CD4-positive, CD25-positive, alpha-beta regulatory T cell (primary cell): Measurements from ENCODE around the gene GARRE1. TPM values are rescaled to one million over a fixed set of nuclear protein-coding genes. Genes with fewer than 3 reads are reported as not detected.
"Not testable (repeated sequence)": the region's sequence is repeated elsewhere in the genome, so short reads cannot be mapped to it uniquely, and the experiment has no call there.

Source experiments
- ATAC-seq, 2 donors: fragments of 150-1000 bp; cut with Tn5 transposase; one replicate each; pipeline ENCODE4 v1.10.0; 2021; ENCODE audit warnings: low read depth in 2 of 2, moderate number of reproducible peaks in 2 of 2, moderate library complexity in 1 of 2
- DNase-seq, 3 donors: peaks; one replicate each; pipeline versions ENCODE4 v3.0.0 to v3.0.0-alpha.2; 2012 to 2022; ENCODE audit warnings: mixed read lengths in 1 of 3
- H3K27ac ChIP-seq: one replicate; pipeline ENCODE4 v1.7.0; 2013; ENCODE audit warnings: mild to moderate bottlenecking, low read length; ENCODE audit not compliant: insufficient read depth, poor library complexity, severe bottlenecking
- H3K27me3 ChIP-seq: one replicate; pipeline ENCODE4 v1.7.0; 2013; ENCODE audit warnings: low read length; ENCODE audit not compliant: control insufficient read depth, insufficient read depth
- H3K36me3 ChIP-seq: one replicate; pipeline ENCODE4 v1.7.0; 2013; ENCODE audit warnings: mild to moderate bottlenecking, low read length, moderate library complexity; ENCODE audit not compliant: control insufficient read depth, insufficient read depth
- H3K4me1 ChIP-seq: 2 replicates; pipeline ENCODE4 v1.7.0; 2013; ENCODE audit warnings: mild to moderate bottlenecking, low read length; ENCODE audit not compliant: insufficient read depth, control insufficient read depth, poor library complexity, severe bottlenecking
- H3K4me3 ChIP-seq: one replicate; pipeline ENCODE4 v1.7.0; 2013; ENCODE audit warnings: low read depth, mild to moderate bottlenecking, low read length, moderate library complexity
- H3K9me3 ChIP-seq, 2 experiments: 1 replicate in 1 of 2; 2 replicates in 1 of 2; pipeline ENCODE4 v1.7.0; 2013; ENCODE audit warnings: low read length in 2 of 2, mild to moderate bottlenecking in 1 of 2, moderate library complexity in 1 of 2; ENCODE audit not compliant: control insufficient read depth in 2 of 2
- H3K27ac Mint-ChIP-seq, 3 donors: one replicate each; pipeline ENCODE4 v1.8.0; 2020 to 2022; ENCODE audit warnings: mild to moderate bottlenecking in 3 of 3, mixed read lengths in 3 of 3, moderate library complexity in 2 of 3
- H3K27me3 Mint-ChIP-seq: one replicate; pipeline ENCODE4 v1.8.0; 2022; ENCODE audit warnings: mild to moderate bottlenecking, mixed read lengths
- H3K36me3 Mint-ChIP-seq: one replicate; pipeline ENCODE4 v1.8.0; 2020; ENCODE audit warnings: mixed read lengths
- H3K4me1 Mint-ChIP-seq, 4 donors: one replicate each; pipeline ENCODE4 v1.8.0; 2020 to 2022; ENCODE audit warnings: mixed read lengths in 4 of 4, mild to moderate bottlenecking in 1 of 4
- H3K4me3 Mint-ChIP-seq, 4 donors: one replicate each; pipeline ENCODE4 v1.8.0; 2020 to 2022; ENCODE audit warnings: mild to moderate bottlenecking in 4 of 4, mixed read lengths in 4 of 4, moderate library complexity in 3 of 4
- H3K9me3 Mint-ChIP-seq, 7 donors: one replicate each; pipeline ENCODE4 v1.8.0; 2020 to 2022; ENCODE audit warnings: mixed read lengths in 7 of 7, mild to moderate bottlenecking in 3 of 7, moderate library complexity in 2 of 7
- polyA plus RNA-seq, 4 donors: library from polyadenylated mRNA; unstranded; fragments of 300-500 nt; fragmentation: Illumina TruSeq; gene quantifications; one replicate each; pipeline ENCODE4 v1.2.3, GENCODE V29; 2021
- total RNA-seq: library from RNA; stranded (reverse); gene quantifications from one replicate; pipeline ENCODE4 v1.2.3, GENCODE V29; 2022

GARRE1 gene
- total and polyA plus RNA-seq, 5 donors from 2014 or later, result 3.2 to 47.4 (median 5.1) TPM

DNA sequence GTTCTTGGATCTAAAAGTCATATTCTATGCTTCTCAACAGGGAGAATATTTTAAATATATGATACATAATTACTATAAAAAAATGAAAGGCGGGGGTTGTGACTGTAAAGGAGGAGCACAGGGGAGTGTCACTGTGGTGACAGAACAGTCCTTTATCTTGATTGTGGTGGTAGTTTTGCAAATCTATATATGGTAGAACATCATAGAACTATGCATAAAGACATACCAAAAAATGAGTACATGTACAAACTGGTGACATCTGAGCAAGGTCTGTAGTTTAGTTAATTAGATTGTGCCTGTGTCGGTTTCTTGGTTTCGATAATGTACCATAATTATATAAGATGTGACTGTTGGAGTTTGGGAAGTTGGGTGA is 38.7 kb upstream of the GARRE1 start:
- no peak overlapping the region for H3K4me3 ChIP-seq
- DNase-seq (no peak), ATAC-seq (no peak)
- no peaks in the 10 kb centered on the region for H3K27me3 Mint-ChIP-seq
- H3K4me3 Mint-ChIP-seq, result no peak overlapping the region
- peaks cover 16% of the 10 kb centered on the region for H3K4me1 ChIP-seq
- no peaks in the 10 kb centered on the region for H3K9me3 ChIP-seq
- H3K36me3 Mint-ChIP-seq, result peaks cover 30% of the 10 kb centered on the region
- H3K4me1 Mint-ChIP-seq, result peaks cover 17 to 60% (median 31%) of the 10 kb centered on the region in 4 donors
- no peaks in the 10 kb centered on the region for H3K9me3 Mint-ChIP-seq
- no peak overlapping the region for H3K27ac ChIP-seq
- H3K27me3 ChIP-seq, result no peaks in the 10 kb centered on the region
- H3K27ac Mint-ChIP-seq, result no peak overlapping the region
- peaks cover 61% of the 10 kb centered on the region for H3K36me3 ChIP-seq

DNA sequence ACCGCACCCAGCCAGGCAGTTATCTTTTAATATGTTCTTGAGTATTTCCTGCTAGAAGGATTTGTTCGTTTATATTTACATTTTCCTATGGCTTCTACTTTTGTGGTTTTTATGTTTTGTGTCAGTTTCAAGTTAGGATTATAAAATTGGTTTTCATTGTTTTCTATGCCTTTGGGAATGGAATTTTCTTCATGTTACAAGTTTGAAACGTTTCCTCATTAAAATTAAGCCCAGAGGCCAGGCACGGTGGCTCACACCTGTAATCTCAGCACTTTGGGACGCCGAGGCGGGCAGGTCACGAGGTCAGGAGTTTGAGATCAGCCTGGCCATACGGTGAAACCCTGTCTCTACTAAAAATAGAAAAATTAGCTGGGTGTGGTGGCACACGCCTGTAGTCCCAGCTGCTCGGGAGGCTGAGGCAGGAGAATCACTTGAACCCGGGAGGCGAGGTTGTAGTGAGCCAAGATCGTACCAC is 37.6 kb upstream of the GARRE1 start:
- H3K4me1 Mint-ChIP-seq, result peaks cover 18 to 61% (median 36%) of the 10 kb centered on the region in 4 donors
- not testable (repeated sequence) for H3K27ac Mint-ChIP-seq, H3K9me3 Mint-ChIP-seq, H3K4me3 ChIP-seq, DNase-seq, H3K27me3 ChIP-seq, H3K27ac ChIP-seq, H3K9me3 ChIP-seq, ATAC-seq, H3K4me3 Mint-ChIP-seq, H3K27me3 Mint-ChIP-seq
- Histone ChIP-seq H3K4me1 (peaks cover 16% of the 10 kb centered on the region), H3K36me3 (peaks cover 64% of the 10 kb centered on the region)
- H3K36me3 Mint-ChIP-seq, result peaks cover 35% of the 10 kb centered on the region

DNA sequence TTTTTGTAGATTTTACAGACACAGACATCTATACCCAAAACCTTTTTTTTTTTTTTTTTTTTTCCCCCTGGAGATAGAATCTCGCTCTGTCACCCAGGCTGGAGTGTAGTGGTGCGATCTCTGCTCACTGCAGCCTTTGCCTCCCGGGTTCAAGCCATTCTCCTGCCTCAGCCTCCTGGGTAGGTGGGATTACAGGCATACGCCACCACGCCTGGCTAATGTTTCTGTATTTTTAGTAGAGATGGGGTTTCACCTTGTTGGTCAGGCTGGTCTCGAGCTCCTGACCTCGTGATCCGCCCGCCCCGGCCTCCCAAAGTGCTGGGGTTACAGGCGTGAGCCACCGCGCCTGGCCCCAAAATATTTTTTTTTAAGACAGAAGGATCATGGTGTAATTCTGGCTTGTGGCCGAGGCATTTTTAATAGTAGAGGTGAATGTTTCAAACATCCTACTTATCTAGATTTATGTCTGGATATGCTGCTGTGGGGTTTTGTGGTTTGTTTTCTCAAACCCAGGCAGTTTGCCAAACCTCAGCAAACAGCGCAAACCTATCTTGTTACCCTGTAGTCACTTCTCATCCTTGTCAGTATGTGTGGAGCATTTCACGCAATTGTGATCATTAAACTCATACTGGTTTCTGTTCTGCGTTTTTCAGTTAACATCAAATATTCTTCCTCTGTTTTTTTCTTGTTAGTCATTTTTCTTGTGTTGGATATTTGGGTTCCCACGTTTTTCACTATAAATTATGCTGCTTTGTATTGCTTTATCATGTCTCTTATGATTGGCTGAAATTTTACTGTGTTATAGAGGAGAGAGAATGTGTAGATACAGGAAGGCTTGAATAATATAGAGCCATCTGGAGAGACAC is 36.2 kb upstream of the GARRE1 start:
- peaks cover 18 to 61% (median 35%) of the 10 kb centered on the region in 4 donors for H3K4me1 Mint-ChIP-seq
- H3K4me3 Mint-ChIP-seq, result peak overlapping the region; percentile 25 to 63 (median 33)
- H3K36me3 Mint-ChIP-seq, result peaks cover 37% of the 10 kb centered on the region
- Histone ChIP-seq H3K27ac (peak overlapping the region; percentile 34), H3K4me1 (peaks cover 16% of the 10 kb centered on the region), H3K36me3 (peaks cover 65% of the 10 kb centered on the region), H3K9me3 (no peaks in the 10 kb centered on the region), H3K4me3 (peak overlapping the region; percentile 1), H3K27me3 (no peaks in the 10 kb centered on the region)
- no peaks in the 10 kb centered on the region for H3K9me3 Mint-ChIP-seq
- H3K27me3 Mint-ChIP-seq, result no peaks in the 10 kb centered on the region
- ATAC-seq (peak; percentile 78 to 86), DNase-seq (peak; percentile 34 to 76 (median 65))
- H3K27ac Mint-ChIP-seq, result peak overlapping the region; percentile 4 to 57 (median 10)

DNA sequence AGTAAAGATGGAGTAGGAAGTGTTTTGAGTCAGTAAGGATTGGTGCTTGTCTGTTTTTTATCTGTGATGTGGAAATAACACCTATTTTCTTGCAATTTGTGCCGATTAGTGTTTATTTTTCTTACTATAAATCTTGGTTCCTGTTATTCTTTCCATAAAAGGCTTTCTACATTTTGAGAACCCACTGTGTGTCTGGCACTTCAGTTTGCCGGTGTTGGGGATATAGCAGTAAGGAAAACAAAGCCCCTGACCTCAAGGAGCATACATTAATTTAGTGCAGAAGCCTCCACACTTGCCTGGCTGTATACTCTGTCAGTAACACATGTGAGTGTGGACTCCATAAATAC is 35.6 kb upstream of the GARRE1 start:
- H3K36me3 Mint-ChIP-seq, result peaks cover 41% of the 10 kb centered on the region

DNA sequence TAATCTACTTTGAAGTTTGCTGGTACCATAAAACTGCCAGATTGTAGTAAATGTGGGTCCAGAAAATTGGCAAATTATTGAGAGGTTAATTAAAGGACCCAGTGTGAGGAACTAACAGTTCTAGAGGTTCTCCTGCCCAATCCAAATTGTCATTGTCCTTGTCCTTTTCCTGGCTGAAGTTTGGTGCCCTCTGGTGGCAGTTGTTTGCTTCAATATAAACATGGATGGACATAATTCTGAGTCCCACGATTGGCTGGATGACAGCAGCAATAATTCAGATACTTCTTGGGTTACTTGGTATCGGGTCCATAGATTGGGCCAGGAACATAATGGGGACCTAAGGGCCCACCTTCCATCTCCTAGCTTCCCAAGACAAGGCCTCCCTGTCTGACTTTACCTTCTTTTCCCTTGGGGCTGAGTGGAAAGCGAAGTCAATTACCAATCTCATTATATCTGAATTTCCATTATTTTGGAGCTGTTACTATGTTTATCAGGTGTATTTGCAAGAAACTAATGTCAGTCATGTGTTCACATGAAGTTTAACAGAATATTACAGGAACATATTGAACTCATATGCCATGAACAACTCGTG is 33.8 kb upstream of the GARRE1 start:
- H3K4me3 Mint-ChIP-seq, result no peak overlapping the region
- Histone ChIP-seq H3K27me3 (no peaks in the 10 kb centered on the region), H3K27ac (no peak overlapping the region), H3K4me1 (peaks cover 29% of the 10 kb centered on the region), H3K36me3 (peaks cover 64% of the 10 kb centered on the region), H3K9me3 (no peaks in the 10 kb centered on the region), H3K4me3 (no peak overlapping the region)
- no peaks in the 10 kb centered on the region for H3K9me3 Mint-ChIP-seq
- peaks cover 27 to 60% (median 49%) of the 10 kb centered on the region in 4 donors for H3K4me1 Mint-ChIP-seq
- DNase-seq (peak; percentile 43 to 73 (median 47)), ATAC-seq (no peak)
- H3K36me3 Mint-ChIP-seq, result peaks cover 49% of the 10 kb centered on the region
- peak overlapping the region in 2 of 3 donors; percentile 14 to 32 for H3K27ac Mint-ChIP-seq
- no peaks in the 10 kb centered on the region for H3K27me3 Mint-ChIP-seq

More for the DNA sequence above, 35.6 kb upstream of the GARRE1 start:
- Histone ChIP-seq H3K4me1 (peaks cover 16% of the 10 kb centered on the region), H3K27ac (no peak overlapping the region), H3K36me3 (peaks cover 67% of the 10 kb centered on the region), H3K9me3 (no peaks in the 10 kb centered on the region), H3K4me3 (peak overlapping the region; percentile 1), H3K27me3 (no peaks in the 10 kb centered on the region)
- no peaks in the 10 kb centered on the region for H3K9me3 Mint-ChIP-seq
- no peak for DNase-seq
- no peak for ATAC-seq
- H3K4me3 Mint-ChIP-seq, result peak overlapping the region; percentile 25 to 63 (median 33)
- H3K27me3 Mint-ChIP-seq, result no peaks in the 10 kb centered on the region
- peaks cover 18 to 55% (median 39%) of the 10 kb centered on the region in 4 donors for H3K4me1 Mint-ChIP-seq
- peak overlapping the region in 2 of 3 donors; percentile 4 to 34 for H3K27ac Mint-ChIP-seq

DNA sequence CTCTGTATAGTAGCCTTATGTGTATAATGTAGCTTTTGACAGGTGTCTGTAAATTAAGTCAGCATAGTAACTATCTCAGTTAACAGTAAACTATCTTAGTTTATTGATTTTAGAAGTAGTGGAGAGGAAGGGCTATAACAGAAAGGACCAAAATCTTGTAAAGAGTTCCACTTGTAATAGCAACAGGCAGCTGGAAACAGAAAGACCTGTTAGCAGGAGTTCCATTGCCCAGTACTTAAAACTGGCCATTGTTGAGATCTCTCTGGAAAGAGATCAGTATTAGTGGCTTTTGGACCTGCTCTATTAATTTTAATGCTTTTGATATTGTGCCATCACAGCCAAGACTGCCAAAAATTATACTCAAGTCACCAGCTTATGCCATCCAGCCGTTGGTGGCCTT is 32.0 kb upstream of the GARRE1 start:
- ATAC-seq (no peak), DNase-seq (no peak)
- Histone ChIP-seq H3K9me3 (no peaks in the 10 kb centered on the region), H3K27ac (peak overlapping the region; percentile 16), H3K27me3 (no peaks in the 10 kb centered on the region), H3K4me3 (no peak overlapping the region), H3K36me3 (peaks cover 75% of the 10 kb centered on the region), H3K4me1 (peaks cover 39% of the 10 kb centered on the region)
- Mint-ChIP-seq H3K27ac (peak overlapping the region in 1 of 3 donors; percentile 38), H3K4me3 (no peak overlapping the region), H3K27me3 (no peaks in the 10 kb centered on the region), H3K9me3 (no peaks in the 10 kb centered on the region), H3K4me1 (peaks cover 35 to 66% (median 54%) of the 10 kb centered on the region in 4 donors), H3K36me3 (peaks cover 50% of the 10 kb centered on the region)

DNA sequence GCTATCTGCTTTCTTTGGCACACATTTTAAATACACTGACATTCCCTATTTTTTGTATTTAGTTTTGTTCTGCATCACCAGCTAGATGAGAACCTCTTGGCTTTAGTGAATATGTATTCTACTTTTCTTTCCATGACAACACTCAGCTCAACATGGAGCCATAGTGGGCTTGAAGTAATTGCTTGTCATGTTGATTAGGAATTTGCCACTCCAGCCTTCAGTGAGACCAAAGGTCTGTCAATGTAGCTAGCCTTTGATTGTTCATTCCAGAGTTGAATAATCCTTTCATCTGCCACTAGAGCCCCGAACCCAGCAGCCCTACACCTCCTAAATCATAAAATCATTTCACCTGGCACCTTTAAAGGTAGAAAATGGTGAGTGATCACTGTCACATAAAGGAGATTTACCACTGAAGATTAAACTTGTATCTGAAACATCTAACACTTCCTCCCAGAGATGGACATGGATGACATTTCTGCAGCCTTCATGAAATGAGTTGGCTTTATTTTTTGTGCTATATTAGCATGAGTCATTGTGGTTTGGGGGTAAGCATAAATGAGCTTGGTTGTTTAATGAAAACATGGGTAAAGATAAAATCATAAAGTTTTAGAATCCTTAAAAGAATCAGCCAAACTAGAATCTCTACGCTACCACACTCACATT is 29.2 kb upstream of the GARRE1 start:
- Mint-ChIP-seq H3K27ac (peak overlapping the region; percentile 20 to 66 (median 53)), H3K9me3 (no peaks in the 10 kb centered on the region), H3K36me3 (peaks cover 59% of the 10 kb centered on the region), H3K4me1 (peaks cover 23 to 44% (median 40%) of the 10 kb centered on the region in 4 donors), H3K27me3 (no peaks in the 10 kb centered on the region), H3K4me3 (peak overlapping the region in 3 of 4 donors; percentile 17 to 51 (median 21))
- Histone ChIP-seq H3K9me3 (no peaks in the 10 kb centered on the region), H3K27me3 (no peaks in the 10 kb centered on the region), H3K4me3 (peak overlapping the region; percentile 8), H3K36me3 (peaks cover 86% of the 10 kb centered on the region), H3K4me1 (peaks cover 24% of the 10 kb centered on the region), H3K27ac (peak overlapping the region; percentile 55)
- ATAC-seq (peak; percentile 55 to 64), DNase-seq (peak in 1 of 3 donors; percentile 67)
